HG03457 (cell line): Measurements from ENCODE around the gene EPSTI1.

Experiments
- ATAC-seq: cut with Tn5 transposase; IDR thresholded peaks from one replicate; pipeline ENCODE4 v1.9.1; 2021; ENCODE audit warnings: moderate number of reproducible peaks; ENCODE audit not compliant: unreplicated experiment

EPSTI1 gene

GRCh38 chr13:42976066-42976465 is 16.0 kb downstream of the EPSTI1 start:
- ATAC-seq, result no peak

GRCh38 chr13:42973581-42973980 is 18.5 kb downstream of the EPSTI1 start:
- no peak for ATAC-seq

- no peak for ATAC-seq
These were observed 20.2 kb downstream of the EPSTI1 start for GRCh38 chr13:42971691-42972347.

GRCh38 chr13:42970824-42971690 is 21.0 kb downstream of the EPSTI1 start:
- ATAC-seq, result peak; percentile 52

- no peak for ATAC-seq
These were observed 22.4 kb downstream of the EPSTI1 start for GRCh38 chr13:42969565-42970172.

- ATAC-seq, result no peak
These were observed 23.1 kb downstream of the EPSTI1 start for GRCh38 chr13:42968906-42969305.

GRCh38 chr13:42967660-42968059 is 24.4 kb downstream of the EPSTI1 start:
- no peak for ATAC-seq

GRCh38 chr13:42965281-42965680 is 26.8 kb downstream of the EPSTI1 start:
- no peak for ATAC-seq

- ATAC-seq, result no peak
These were observed 27.3 kb downstream of the EPSTI1 start for GRCh38 chr13:42964761-42965161.

- no peak for ATAC-seq
These were observed 32.4 kb downstream of the EPSTI1 start for GRCh38 chr13:42959615-42960014.

- ATAC-seq, result no peak
These were observed 34.2 kb downstream of the EPSTI1 start for GRCh38 chr13:42957881-42958280.

GRCh38 chr13:42950181-42950580 is 41.9 kb downstream of the EPSTI1 start:
- ATAC-seq, result no peak

- ATAC-seq, result no peak
These were observed 44.1 kb downstream of the EPSTI1 start for GRCh38 chr13:42947925-42948324.

- ATAC-seq, result no peak
These were observed 45.1 kb downstream of the EPSTI1 start for GRCh38 chr13:42946927-42947326.

GRCh38 chr13:42929886-42930535 is 62.0 kb downstream of the EPSTI1 start:
- no peak for ATAC-seq

- ATAC-seq, result no peak
These were observed 65.5 kb downstream of the EPSTI1 start for GRCh38 chr13:42926555-42926954.

GRCh38 chr13:42926043-42926442 is 66.0 kb downstream of the EPSTI1 start:
- no peak for ATAC-seq

GRCh38 chr13:42925626-42926025 is 66.4 kb downstream of the EPSTI1 start:
- ATAC-seq, result no peak

GRCh38 chr13:42924344-42924743 is 67.7 kb downstream of the EPSTI1 start:
- no peak for ATAC-seq

GRCh38 chr13:42907745-42908144 is 84.3 kb downstream of the EPSTI1 start:
- no peak for ATAC-seq

- ATAC-seq, result no peak
These were observed 85.8 kb downstream of the EPSTI1 start for GRCh38 chr13:42906257-42906656.
